ENCODE measurements around the gene ITGAE. TPM values are rescaled to one million over a fixed set of nuclear protein-coding genes. Genes with fewer than 3 reads are reported as not detected.

ITGAE gene
- total RNA-seq, 2 donors from 2014 or later = 9.1 to 12.9 TPM

GRCh38 chr17:3818786-3819185 lies 17.8 kb upstream of the ITGAE start:
- no peaks in the 10 kb centered on the region for H3K4me1 ChIP-seq
- peaks cover 0 to 43% of the 10 kb centered on the region in 2 donors for H3K36me3 ChIP-seq (replicated peaks in 1 of 2; ENCODE audit: insufficient read depth in 1 of 2, low read depth in 2 of 2)
- WGBS, 2 donors = 86 to 93% methylated on average over 6 of the region's 6 CpGs
- no peaks in the 10 kb centered on the region for H3K27me3 ChIP-seq
- DNase-seq (no peak), ATAC-seq (no peak)
- TF ChIP-seq POLR2A (IDR thresholded peaks at IDR 0.05) (no peak), CTCF (IDR thresholded peaks at IDR 0.05) (no peak)
- intact Hi-C loops (cut with DNase I) = no loop called here
- no peaks in the 10 kb centered on the region for H3K9me3 ChIP-seq
- H3K4me3 ChIP-seq = no peak overlapping the region
- H3K27ac ChIP-seq = no peak overlapping the region

- WGBS, 2 donors = 91 to 95% methylated on average over 12 of the region's 12 CpGs
These were observed 17.0 kb upstream of the ITGAE start for GRCh38 chr17:3817851-3818605.

GRCh38 chr17:3815925-3816324 lies 14.9 kb upstream of the ITGAE start:
- Histone ChIP-seq H3K27ac (no peak overlapping the region), H3K36me3 (replicated peaks in 1 of 2; ENCODE audit: insufficient read depth in 1 of 2, low read depth in 2 of 2) (peaks cover 7 to 39% of the 10 kb centered on the region in 2 donors), H3K9me3 (no peaks in the 10 kb centered on the region), H3K4me1 (no peaks in the 10 kb centered on the region), H3K27me3 (no peaks in the 10 kb centered on the region), H3K4me3 (no peak overlapping the region)
- TF ChIP-seq POLR2A (IDR thresholded peaks at IDR 0.05) (no peak), CTCF (IDR thresholded peaks at IDR 0.05) (no peak)
- ATAC-seq = no peak
- 86 to 88% methylated on average over 7 of the region's 7 CpGs for WGBS, 2 donors
- intact Hi-C loops (cut with DNase I) = no loop called here
- no peak for DNase-seq

More at GRCh38 chr17:3817851-3818605, 17.0 kb upstream of the ITGAE start:
- no peaks in the 10 kb centered on the region for H3K4me1 ChIP-seq
- H3K36me3 ChIP-seq (replicated peaks in 1 of 2; ENCODE audit: insufficient read depth in 1 of 2, low read depth in 2 of 2) = peaks cover 3 to 44% of the 10 kb centered on the region in 2 donors
- no peak overlapping the region for H3K4me3 ChIP-seq
- no peak overlapping the region for H3K27ac ChIP-seq
- intact Hi-C loops (cut with DNase I) = no loop called here
- H3K9me3 ChIP-seq = no peaks in the 10 kb centered on the region
- no peak for TF ChIP-seq CTCF (IDR thresholded peaks at IDR 0.05)
- TF ChIP-seq POLR2A (IDR thresholded peaks at IDR 0.05) = no peak
- H3K27me3 ChIP-seq = no peaks in the 10 kb centered on the region
- no peak for ATAC-seq
- no peak for DNase-seq

DNA sequence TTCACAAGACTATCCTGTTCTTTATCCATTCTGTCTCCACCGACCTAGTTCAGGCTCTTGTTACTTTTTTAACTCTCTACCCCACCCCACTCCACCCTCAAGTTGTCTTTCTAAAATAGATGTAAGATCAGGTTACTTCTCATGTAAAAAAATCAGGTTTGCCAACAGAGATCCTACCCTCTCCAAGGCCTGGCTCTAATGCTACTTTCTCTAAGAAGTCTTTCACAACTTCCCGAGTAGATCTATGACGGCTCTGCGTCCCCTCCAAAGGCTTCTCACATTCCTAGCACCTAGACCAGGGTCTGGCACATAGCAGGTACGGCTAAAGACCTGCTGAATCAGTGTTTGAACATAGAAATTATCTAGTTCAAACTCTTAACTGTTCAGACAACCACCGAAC lies 14.1 kb upstream of the ITGAE start:
- no peak overlapping the region for H3K4me3 ChIP-seq
- H3K27me3 ChIP-seq = no peaks in the 10 kb centered on the region
- peaks cover 7 to 34% of the 10 kb centered on the region in 2 donors for H3K36me3 ChIP-seq (replicated peaks in 1 of 2; ENCODE audit: insufficient read depth in 1 of 2, low read depth in 2 of 2)
- no peak for ATAC-seq
- H3K9me3 ChIP-seq = no peaks in the 10 kb centered on the region
- intact Hi-C loops (cut with DNase I) = no loop called here
- no peaks in the 10 kb centered on the region for H3K4me1 ChIP-seq
- 82 to 89% methylated on average over 6 of the region's 6 CpGs for WGBS, 2 donors
- TF ChIP-seq CTCF (IDR thresholded peaks at IDR 0.05) (no peak), POLR2A (IDR thresholded peaks at IDR 0.05) (no peak)
- no peak overlapping the region for H3K27ac ChIP-seq
- no peak for DNase-seq

- no peaks in the 10 kb centered on the region for H3K4me1 ChIP-seq
- intact Hi-C loops (cut with DNase I) = no loop called here
- peaks cover 7 to 27% of the 10 kb centered on the region in 2 donors for H3K36me3 ChIP-seq (replicated peaks in 1 of 2; ENCODE audit: insufficient read depth in 1 of 2, low read depth in 2 of 2)
- no peak for DNase-seq
- H3K27me3 ChIP-seq = no peaks in the 10 kb centered on the region
- no peak overlapping the region for H3K27ac ChIP-seq
- TF ChIP-seq CTCF (IDR thresholded peaks at IDR 0.05) (no peak), POLR2A (IDR thresholded peaks at IDR 0.05) (no peak)
- WGBS, 2 donors = 87 to 94% methylated on average over 13 of the region's 13 CpGs
- H3K9me3 ChIP-seq = no peaks in the 10 kb centered on the region
- H3K4me3 ChIP-seq = no peak overlapping the region
- ATAC-seq = no peak
These were observed 13.4 kb upstream of the ITGAE start for GRCh38 chr17:3814361-3814760.
